ENCODE results near the gene RS1.

Gene RS1

DNA sequence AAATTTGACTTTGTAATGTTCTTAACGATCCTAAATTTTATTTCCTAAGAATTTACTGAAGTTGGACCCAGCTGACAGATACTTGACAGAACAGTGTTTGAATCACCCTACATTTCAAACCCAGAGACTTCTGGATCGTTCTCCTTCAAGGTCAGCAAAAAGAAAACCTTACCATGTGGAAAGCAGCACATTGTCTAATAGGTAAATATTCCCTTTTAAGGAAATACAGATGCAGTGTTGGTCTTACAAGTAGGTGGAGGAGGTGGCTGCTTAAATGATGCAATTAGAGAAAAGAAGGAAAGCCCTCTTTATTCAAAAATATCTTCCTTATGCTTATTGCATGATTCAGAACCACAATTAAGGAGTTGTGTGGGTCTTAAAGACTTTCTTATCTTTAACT lies 73.5 kb downstream of the RS1 start:
- Mint-ChIP-seq H3K4me3 (no peak overlapping the region), H3K9me3 (no peaks in the 10 kb centered on the region), H3K4me1 (ENCODE audit: low read depth) (no peaks in the 10 kb centered on the region), H3K36me3 (ENCODE audit: low read depth) (no peaks in the 10 kb centered on the region), H3K27me3 (ENCODE audit: low read depth) (no peaks in the 10 kb centered on the region), H3K27ac (no peak overlapping the region)
- no peak for DNase-seq (ENCODE audit: low spot score)

DNA sequence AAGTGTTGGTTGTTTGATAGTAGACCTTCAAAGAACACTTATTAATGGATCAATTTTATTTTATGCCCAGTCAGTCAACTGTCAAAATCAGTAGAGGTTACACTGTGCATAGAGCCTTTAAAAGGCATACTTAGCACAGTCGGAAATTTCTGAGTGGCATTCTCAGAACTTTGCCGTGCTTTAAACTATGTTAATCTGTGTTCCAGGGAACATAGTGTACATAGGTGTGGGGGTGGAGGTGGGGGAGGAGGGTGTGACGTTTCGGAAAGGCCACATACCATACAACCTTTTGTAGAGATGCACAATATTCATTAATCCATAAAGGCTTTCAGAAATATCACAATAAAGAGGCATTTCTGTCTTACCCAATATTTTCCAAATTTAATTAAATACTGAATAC lies 75.8 kb downstream of the RS1 start:
- no peaks in the 10 kb centered on the region for H3K4me1 Mint-ChIP-seq (ENCODE audit: low read depth)
- DNase-seq (ENCODE audit: low spot score), result no peak
- no peaks in the 10 kb centered on the region for H3K27me3 Mint-ChIP-seq (ENCODE audit: low read depth)
- H3K9me3 Mint-ChIP-seq, result no peaks in the 10 kb centered on the region
- no peaks in the 10 kb centered on the region for H3K36me3 Mint-ChIP-seq (ENCODE audit: low read depth)
- no peak overlapping the region for H3K4me3 Mint-ChIP-seq
- H3K27ac Mint-ChIP-seq, result no peak overlapping the region

DNA sequence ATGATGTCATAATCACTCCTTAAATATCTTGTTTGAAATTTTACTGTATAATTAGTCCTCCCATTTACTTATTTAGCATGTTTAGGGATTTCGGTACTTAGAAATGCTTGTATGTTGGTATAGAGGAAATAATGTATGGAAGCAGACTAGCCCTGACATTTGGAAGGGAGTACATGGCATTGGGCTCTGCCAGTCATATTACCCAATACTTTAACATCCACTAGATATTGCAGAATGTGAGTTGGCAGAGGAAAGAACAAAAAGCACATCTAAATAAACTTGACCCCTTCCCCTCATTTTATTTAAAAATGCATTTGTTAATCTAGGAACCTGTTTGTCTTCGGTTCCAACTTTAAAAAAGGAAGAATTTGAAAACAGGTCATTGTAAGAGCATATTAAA lies 77.8 kb downstream of the RS1 start:
- Mint-ChIP-seq H3K27ac (no peak overlapping the region), H3K4me3 (no peak overlapping the region), H3K27me3 (ENCODE audit: low read depth) (no peaks in the 10 kb centered on the region), H3K4me1 (ENCODE audit: low read depth) (no peaks in the 10 kb centered on the region), H3K36me3 (ENCODE audit: low read depth) (no peaks in the 10 kb centered on the region), H3K9me3 (no peaks in the 10 kb centered on the region)
- no peak for DNase-seq (ENCODE audit: low spot score)

DNA sequence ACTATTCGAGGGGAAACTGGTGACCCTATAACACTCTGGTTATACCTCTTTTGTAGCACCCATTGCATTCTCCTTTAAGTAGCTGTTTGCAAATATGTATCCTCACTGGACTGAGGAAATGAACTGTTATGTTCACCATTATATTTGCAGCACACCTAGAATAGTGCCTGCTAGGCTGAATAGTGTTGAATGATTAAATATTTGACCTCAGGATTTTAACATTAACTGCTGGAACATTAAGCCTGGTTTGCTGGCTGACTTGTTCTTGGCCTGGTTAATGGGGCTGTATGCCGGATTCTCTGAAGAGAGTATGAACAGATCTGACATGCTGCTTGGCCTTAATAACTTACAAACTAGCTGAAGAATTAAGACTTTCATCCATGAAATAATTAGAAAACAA lies 80.1 kb downstream of the RS1 start:
- no peaks in the 10 kb centered on the region for H3K27me3 Mint-ChIP-seq (ENCODE audit: low read depth)
- no peak for DNase-seq (ENCODE audit: low spot score)
- no peaks in the 10 kb centered on the region for H3K4me1 Mint-ChIP-seq (ENCODE audit: low read depth)
- H3K4me3 Mint-ChIP-seq, result no peak overlapping the region
- H3K36me3 Mint-ChIP-seq (ENCODE audit: low read depth), result no peaks in the 10 kb centered on the region
- H3K9me3 Mint-ChIP-seq, result no peaks in the 10 kb centered on the region
- H3K27ac Mint-ChIP-seq, result no peak overlapping the region
